K562 (cell line): Measurements from ENCODE around the gene ZCCHC14. TPM values are rescaled to one million over a fixed set of nuclear protein-coding genes. Genes with fewer than 3 reads are reported as not detected.

Experiments used
- BCOR ChIP-seq: fragments of 450-650 bp; IDR thresholded peaks from 2 replicates; pipeline ENCODE4 v1.6.1; 2016
- CTCFL ChIP-seq: IDR thresholded peaks from 2 replicates; pipeline ENCODE4 v1.6.1; 2011; ENCODE audit warnings: borderline replicate concordance, low read depth, mild to moderate bottlenecking, moderate library complexity, low read length; ENCODE audit not compliant: insufficient read depth, poor library complexity, severe bottlenecking
- CUX1 ChIP-seq: fragments of 200-800 bp; sonication (Bioruptor generic); IDR thresholded peaks from 2 replicates; pipeline ENCODE4 v1.6.1; 2016; ENCODE audit warnings: missing genetic modification characterization, missing compliant biosample characterization
- FOXA3 ChIP-seq, 2 experiments: fragments of 450-650 bp in 1 of 2; sonication (generic) in 1 of 2; formaldehyde crosslinking; IDR thresholded peaks in 1 of 2; conservative IDR thresholded peaks in 1 of 2; 2 replicates each; pipeline versions ENCODE4 v1.4.0 to v1.8.0; 2020 to 2022; ENCODE audit warnings: mild to moderate bottlenecking in 2 of 2, missing genetic modification reagents in 1 of 2
- HEY1 ChIP-seq: fragments of 250-450 bp; sonication (Bioruptor Pico); IDR thresholded peaks from 2 replicates; pipeline ENCODE4 v1.5.0; 2020; ENCODE audit warnings: mild to moderate bottlenecking, moderate library complexity, borderline replicate concordance
- KLF10 ChIP-seq: fragments of 250-450 bp; sonication (Bioruptor Pico); IDR thresholded peaks from 2 replicates; pipeline ENCODE4 v1.6.1; 2021; ENCODE audit warnings: matching md5 sums
- MEIS2 ChIP-seq: fragments of 450-650 bp; IDR thresholded peaks from 2 replicates; pipeline ENCODE4 v1.6.1; 2014; ENCODE audit warnings: mild to moderate bottlenecking; ENCODE audit not compliant: partially characterized antibody
- PHB2 ChIP-seq: fragments of 450-650 bp; IDR thresholded peaks from 2 replicates; pipeline ENCODE4 v1.6.1; 2017; ENCODE audit warnings: low read depth
- SRSF9 ChIP-seq: fragments of 200-400 bp; formaldehyde crosslinking; IDR thresholded peaks from 2 replicates; pipeline ENCODE4 v1.6.1; 2017; ENCODE audit warnings: low read depth, low read length, borderline replicate concordance
- TEAD2 ChIP-seq: fragments of 450-650 bp; IDR thresholded peaks from 2 replicates; pipeline ENCODE4 v1.6.1; 2016; ENCODE audit warnings: missing genetic modification characterization, control low read depth, missing compliant biosample characterization
- THRA ChIP-seq: fragments of 450-650 bp; IDR thresholded peaks from 2 replicates; pipeline ENCODE4 v1.6.1; 2017; ENCODE audit warnings: mild to moderate bottlenecking, moderate library complexity
- ZBTB26 ChIP-seq: fragments of 450-650 bp; formaldehyde crosslinking; IDR thresholded peaks from 2 replicates; pipeline ENCODE4 v1.4.0; 2022; ENCODE audit warnings: missing genetic modification characterization
- ZNF384 ChIP-seq: IDR thresholded peaks from 2 replicates; pipeline ENCODE4 v1.6.1; 2012; ENCODE audit warnings: low read depth, low read length, improper control_type of control experiment
- ZNF512 ChIP-seq: IDR thresholded peaks from 2 replicates; pipeline ENCODE4 v1.6.1; 2016; ENCODE audit warnings: missing genetic modification characterization, missing compliant biosample characterization
- ZNF589 ChIP-seq: fragments of 200-800 bp; sonication (Bioruptor generic); IDR thresholded peaks from 2 replicates; pipeline ENCODE4 v1.6.1; 2016; ENCODE audit warnings: low read depth, missing genetic modification characterization, missing compliant biosample characterization
- polyA plus RNA-seq, 8 experiments: library from polyadenylated mRNA; depleted of rRNA in 4 of 8; stranded (reverse) in 5 of 8; unstranded in 3 of 8; fragments of >200 nt; fragmentation: Nextera tagmentation in 2 of 8; fragmentation: Illumina TruSeq in 1 of 8; extraction: Ambion mirVana in 2 of 8; extraction: Trizol in 1 of 8; gene quantifications; 2 replicates each; pipeline versions ENCODE4 v1.2.1 to v1.2.3, GENCODE V29; 2011 to 2014; ENCODE audit warnings: inconsistent platforms in 1 of 8, missing spikeins in 1 of 8
- total RNA-seq, 7 experiments: library from RNA; depleted of rRNA in 6 of 7; stranded (reverse); fragments of >200 nt in 6 of 7; fragmentation: Illumina TruSeq in 2 of 7; extraction: Trizol in 2 of 7; gene quantifications; 2 replicates each; pipeline versions ENCODE4 v1.2.1 to v1.2.3, GENCODE V29; 2011 to 2021; ENCODE audit warnings: low replicate concordance in 1 of 7

Gene ZCCHC14
- total and polyA plus RNA-seq, 9 of the 15 experiments (the other 6 are each of a cell fraction or from before 2014, with no cell fraction given), result 1.5 to 12.4 (median 2.9) TPM

GRCh38 chr16:87391950-87392820 is 100.6 kb downstream of the ZCCHC14 start, which contains the start of gene MAP1LC3B (continued):
- no peak for TF ChIP-seq THRA
- TF ChIP-seq KLF10 (CRISPR knock-in tag), result no peak
- TF ChIP-seq MEIS2, result peak; percentile 98
- no peak for TF ChIP-seq TEAD2 (tag)
- TF ChIP-seq ZNF512 (tag), result no peak
- no peak for TF ChIP-seq SRSF9
- TF ChIP-seq ZNF589 (CRISPR knock-in tag), result 0 out of 2 replicates have a peak, but pooled peaks have one; percentile 80
- 0 out of 2 replicates have a peak, but pooled peaks have one; percentile 39 for TF ChIP-seq ZBTB26
- TF ChIP-seq ZNF384, result no peak
- no peak for TF ChIP-seq HEY1 (CRISPR knock-in tag)
- TF ChIP-seq PHB2, result no peak
- no peak for TF ChIP-seq CTCFL
- TF ChIP-seq CUX1 (CRISPR knock-in tag), result no peak
- no peak for TF ChIP-seq FOXA3 (CRISPR knock-in tag; conservative IDR thresholded peaks at IDR 0.05 in 1 of 2, IDR thresholded peaks at IDR 0.05 in 1 of 2)
- TF ChIP-seq BCOR, result no peak
